GM19328 (cell line): ENCODE measurements around the gene GUSB.
"Not testable (repeated sequence)": the region's sequence is repeated elsewhere in the genome, so short reads cannot be mapped to it uniquely, and the experiment has no call there.

ENCODE experiments used
- ATAC-seq: cut with Tn5 transposase; IDR thresholded peaks from one replicate; pipeline ENCODE4 v1.9.1; 2021; ENCODE audit warnings: mild to moderate bottlenecking, moderate library complexity; ENCODE audit not compliant: unreplicated experiment

Gene GUSB

DNA sequence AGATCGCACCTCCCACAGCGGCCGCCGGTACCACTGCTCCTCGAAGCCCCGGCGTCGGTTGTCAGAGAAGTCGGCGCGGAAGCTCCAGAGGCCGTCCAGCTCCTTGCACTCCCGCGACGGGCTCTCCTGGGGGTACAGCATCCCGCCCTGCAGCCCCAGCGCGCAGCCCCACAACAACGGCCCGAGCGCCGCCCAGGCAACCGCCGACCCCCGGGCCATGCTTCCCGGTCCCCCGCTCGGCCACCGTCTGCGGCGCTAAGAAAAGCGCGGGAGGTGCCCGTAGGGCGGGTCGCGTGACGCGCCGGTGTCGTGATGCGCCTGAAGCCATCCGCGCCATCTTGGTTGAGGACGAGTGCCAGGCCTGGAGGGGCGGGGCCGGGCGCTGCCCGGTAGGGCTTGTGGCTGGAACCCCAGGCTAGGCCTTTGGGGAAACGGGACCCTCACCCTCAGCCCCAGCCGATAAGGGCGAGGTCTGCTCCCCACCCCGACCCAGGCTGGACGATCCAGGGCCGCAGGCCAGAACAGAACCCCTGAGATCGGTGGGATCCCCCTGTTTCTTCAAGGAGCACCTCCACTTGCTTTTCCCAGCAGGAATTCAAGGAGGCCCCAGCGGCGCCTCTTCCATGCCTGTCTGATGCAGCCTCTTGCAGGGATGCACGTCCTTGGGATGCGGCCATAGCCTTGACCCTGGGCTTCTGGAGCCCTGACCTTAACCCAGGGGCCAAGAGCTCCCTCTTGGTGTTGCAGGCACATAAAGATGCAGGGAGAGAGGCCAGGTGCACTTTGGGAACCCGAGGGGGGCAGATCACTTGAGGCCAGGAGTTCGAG lies at the start of gene GUSB:
TSS of gene GUSB (minus strand) at position 249 of the 828 bp plus-strand sequence. CDS start at position 219, 30 bp downstream.
- peak; percentile 73 for ATAC-seq

DNA sequence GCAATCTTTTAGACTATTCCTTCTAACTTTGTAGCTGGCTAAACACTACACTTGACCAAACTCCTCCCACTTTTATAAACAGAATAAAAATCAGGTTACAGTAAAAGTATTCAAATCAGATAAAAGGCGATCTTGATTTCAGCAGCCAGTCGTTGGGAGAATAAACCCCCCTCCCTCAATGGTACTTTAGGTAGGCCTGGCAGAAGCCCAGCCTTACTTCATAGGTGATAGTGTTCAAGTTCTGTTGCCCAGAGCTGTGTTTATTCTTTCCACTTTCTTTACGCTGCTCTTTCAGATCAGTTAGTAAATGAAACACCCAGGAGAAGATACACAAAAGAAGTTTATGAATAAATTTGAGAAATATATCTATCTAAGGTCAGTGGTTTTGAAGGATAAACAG lies 46.3 kb upstream of the GUSB start:
- not testable (repeated sequence) for ATAC-seq

DNA sequence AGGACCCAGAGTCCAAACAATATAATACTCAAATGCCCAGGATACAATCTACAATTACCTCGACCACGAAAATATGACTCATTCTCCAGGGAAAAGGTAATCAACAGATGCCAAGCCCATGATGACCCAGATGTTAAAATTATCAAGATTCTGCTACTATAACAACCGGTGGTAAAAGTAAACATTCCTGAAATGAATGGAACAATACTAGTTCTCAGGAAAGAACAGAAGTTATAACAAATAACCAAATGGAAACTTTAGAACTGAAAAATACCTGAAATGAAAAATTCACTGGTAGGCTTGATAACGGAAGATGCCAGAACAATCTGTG lies 34.1 kb upstream of the GUSB start:
- no peak for ATAC-seq

DNA sequence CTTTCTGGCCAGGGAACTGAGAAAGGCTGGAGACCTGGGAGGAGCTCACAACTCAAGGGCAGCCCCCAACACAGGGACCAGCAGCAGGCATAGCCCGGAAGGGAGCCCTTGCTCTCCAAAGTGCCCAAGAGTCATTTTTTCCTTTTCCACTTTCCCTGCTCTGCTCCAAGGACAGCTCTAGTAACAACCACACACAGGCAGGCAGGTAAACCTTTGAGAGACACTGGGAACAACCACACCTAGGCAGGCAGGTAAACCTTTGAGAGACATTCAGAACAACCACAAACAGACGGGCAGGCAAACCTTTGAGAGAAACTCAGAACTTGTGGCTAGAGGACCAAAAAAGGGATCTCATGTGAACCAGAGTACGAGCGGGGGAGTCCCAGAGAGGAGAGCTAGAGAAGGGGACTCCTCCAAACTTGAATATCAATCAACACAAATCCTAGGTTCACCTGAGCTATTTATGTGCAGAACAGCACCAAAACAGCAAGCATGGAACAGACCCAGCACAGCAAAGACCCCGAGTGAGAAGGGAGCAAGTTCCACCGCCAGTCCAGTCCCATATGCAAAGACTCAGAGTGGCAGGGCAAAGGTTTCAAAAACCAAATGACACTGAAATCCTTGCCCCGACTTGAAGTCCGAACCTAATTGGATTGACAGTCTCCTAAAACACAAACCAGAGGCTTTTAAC lies 33.6 kb upstream of the GUSB start:
- no peak for ATAC-seq

DNA sequence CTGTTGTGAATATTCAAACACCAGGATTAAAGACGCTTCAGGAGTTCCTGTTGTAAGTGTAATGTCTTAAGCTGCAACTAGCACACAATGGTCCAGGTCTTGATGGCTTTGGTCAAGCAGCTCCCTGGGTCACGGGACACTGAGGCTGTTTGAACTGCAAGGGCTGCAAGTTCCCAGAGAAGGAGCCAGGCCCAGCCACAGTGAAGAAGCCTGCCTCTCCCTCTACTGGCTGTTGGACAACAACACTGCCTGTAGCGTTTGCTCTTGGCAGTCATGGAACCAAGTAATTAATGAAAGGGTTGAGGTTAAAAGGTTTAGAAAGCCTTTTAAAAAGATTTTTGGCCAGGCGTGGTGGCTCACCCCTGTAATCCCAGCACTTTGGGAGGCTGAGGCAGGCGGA lies 31.9 kb upstream of the GUSB start:
- no peak for ATAC-seq

DNA sequence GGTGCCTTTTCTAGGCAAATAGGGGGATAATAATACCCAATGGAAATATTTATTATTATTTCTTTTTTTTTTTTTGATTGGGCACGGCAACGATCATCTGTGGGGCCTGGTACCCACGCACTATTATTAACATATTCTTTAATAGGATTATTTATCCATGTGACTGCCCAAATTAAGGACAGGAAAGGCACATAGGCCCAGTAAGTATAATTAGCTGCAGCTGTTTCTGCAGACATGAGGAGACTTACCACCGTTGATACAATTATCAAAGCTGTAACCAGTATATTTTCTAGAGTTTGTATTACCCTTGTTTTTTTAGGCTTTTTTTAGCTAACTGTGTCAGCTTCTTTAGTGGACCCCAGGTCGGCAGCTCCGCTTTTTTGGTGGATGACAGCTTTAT lies 25.2 kb upstream of the GUSB start:
- no peak for ATAC-seq

DNA sequence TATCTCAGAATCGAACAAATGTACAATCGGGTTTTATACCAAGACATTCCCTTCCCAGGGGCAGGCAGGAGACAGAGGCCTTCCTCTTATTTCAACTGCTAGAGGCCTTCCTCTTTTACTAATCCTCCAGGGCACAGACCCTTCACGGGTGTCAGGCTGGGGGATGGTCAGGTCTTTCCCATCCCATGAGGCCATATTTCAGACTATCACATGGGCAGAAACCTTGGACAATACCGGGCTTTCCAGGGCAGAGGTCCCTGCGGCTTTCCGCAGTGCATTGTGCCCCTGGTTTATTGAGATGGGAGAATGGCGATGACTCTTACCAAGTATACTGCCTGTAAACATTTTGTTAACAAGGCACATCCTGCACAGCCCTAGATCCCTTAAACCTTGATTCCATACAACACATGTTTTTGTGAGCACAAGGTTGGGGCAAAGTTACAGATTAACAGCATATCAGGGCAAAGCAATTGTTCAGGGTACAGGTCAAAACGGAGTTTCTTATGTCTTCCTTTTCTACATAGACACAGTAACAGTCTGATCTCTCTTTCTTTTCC lies 23.2 kb upstream of the GUSB start:
- not testable (repeated sequence) for ATAC-seq

DNA sequence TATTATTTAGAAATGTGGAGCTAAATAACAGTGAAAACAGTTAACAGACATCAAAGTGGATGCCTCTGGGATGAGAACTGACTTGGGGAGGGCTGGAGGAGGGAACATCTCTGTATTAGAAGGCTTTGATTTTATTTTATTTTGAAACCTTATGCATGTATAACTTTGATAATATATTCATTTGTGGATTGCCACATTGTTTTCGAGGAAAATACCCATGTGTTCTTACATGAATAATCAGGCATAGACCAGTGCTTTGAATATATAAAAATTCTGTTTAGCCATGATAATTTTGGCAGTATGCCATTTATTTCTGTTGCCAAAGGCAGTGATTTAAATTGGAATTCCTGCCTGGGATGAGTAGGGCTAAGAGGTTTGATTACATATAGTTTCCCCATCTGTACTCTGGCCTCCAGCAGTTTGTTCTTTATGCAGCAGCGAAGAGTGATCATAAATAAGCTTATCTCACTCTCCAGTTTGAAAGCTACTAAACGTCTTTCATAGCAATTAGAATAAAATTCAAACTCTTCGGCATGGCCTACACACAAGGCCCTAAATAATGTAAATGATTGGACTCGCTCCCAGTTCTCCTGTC lies 18.9 kb upstream of the GUSB start:
- not testable (repeated sequence) for ATAC-seq

DNA sequence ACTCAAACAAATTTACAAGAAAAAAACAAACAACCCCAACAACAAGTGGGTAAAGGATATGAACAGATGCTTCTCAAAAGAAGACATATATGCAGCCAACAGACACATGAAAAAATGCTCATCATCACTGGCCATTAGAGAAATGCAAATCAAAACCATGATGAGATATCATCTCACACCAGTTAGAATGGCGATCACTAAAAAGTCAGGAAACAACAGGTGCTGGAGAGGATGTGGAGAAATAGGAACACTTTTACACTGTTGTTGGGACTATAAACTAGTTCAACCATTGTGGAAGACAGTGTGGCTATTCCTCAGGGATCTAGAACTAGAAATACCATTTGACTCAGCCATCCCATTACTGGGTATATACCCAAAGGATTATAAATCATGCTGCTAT lies 13.0 kb upstream of the GUSB start:
- not testable (repeated sequence) for ATAC-seq

DNA sequence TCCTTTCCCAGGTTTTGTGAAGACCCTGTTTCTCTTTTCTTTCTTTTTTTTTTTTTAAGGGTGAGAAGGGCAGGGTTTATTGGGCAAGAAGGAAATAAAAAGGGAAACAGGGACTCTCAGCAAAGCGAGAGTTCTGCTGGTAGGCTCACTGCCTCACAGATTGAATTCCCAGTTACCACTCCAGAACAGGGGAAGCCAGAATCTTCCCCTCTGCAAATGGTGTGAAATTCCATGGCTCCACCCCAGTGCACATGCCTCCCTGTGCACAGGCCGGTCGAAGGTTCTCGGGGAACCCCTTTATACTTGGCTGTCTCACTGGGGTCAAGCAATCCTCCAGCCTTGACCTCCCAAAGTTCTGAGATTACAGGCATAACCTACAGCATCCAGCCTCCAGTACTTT lies 10.5 kb upstream of the GUSB start:
- ATAC-seq = no peak

DNA sequence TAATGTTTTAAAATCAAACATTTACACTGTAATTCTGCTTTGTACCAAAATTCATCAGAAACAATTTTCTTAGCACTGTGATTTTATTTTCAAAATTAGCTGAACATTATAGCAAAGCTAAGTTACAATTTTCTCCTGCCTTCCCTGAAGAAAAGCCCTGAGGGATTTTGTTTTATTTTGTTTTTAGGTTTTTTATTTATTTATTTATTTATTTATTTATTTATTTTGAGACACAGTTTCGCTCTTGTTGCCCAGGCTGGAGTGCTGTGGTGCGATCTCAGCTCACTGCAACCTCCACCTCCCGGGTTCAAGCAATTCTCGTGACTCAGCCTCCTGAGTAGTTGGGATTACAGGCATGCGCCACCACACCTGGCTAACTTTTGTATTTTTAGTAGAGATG lies 9.8 kb upstream of the GUSB start:
- not testable (repeated sequence) for ATAC-seq

DNA sequence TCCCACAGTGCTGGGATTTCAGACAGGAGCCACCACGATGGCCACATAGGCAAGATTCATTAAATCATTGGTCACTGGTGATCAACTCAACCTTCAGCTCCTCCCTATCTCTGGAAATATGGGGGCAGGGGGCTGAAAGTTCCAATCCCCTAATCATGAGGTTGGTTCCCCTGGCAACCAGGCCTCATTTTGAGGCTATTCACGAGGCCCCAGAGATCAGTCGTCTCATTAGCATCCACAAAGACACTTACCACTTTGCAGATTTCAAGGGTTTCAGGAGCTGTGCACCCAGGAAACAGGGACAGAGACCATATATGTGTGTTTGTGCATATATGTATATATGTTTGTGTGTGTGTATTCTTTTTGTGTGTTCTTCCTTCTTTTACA lies 7.7 kb upstream of the GUSB start:
- ATAC-seq = no peak

DNA sequence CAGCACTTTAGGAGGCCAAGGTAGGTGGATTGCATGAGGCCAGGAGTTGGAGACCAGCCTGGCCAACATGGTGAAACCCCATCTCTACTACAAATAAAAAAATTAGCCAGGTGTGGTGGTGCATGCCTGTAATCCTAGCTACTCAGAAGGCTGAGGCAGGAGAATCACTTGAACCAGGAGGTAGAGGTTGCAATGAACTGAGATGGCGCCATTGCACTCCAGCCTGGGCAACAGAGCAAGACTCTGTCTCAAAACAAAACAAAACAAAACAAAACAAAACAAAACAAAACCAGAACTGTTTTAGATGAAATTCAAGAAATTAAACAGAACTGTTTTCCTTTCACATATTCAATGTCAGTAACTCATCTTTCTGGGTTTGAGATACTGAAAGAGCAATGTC lies 6.5 kb upstream of the GUSB start:
- ATAC-seq = not testable (repeated sequence)

DNA sequence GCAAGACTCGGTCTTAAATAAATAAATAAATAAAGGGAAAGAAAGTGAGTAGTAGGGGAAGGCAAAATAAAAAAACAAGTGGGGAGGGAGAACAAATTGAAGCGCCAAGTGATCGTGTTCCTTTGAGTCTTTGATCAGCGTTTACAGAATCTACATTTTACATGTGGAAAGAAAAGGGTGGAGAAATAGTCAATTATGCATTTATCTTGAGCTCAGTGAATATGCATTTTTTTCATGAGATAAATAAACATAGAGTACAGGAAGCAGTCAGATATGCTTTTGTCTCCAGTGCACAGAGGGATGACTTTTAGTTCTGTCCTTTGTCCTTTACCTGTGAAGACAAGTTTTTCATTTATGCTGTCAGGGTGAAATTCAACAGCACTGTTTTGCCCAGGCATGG lies 6.1 kb upstream of the GUSB start:
- ATAC-seq = no peak

DNA sequence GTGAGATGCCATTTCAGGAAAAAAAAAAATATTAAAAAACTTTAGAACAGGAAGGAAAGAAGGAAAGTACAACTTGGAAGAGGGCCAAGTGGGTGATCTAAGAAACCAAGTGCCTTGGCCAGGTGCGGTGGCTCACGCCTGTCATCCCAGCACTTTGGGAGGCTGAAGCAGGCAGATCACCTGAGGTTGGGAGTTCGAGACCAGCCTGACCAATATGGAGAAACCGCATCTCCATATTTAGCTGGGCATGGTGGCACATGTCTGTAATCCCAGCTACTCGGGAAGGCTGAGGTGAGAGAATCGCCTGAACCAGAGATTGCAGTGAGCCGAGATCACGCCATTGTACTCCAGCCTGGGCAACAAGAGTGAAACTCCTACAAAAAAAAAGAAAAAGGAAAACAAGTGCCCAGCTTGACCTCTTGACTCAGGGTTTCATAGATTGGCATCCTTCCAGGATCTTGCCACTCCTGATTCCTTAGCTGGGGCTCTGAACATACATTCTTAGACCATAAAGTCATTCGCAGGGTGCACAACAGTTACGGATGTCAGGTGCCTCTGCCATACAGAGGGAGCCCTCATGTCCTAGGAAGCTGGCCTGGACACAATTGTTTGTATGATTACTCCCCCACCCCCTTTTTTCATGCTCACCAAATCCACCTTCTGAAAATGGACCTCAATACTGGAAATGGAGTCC lies 2.1 kb upstream of the GUSB start:
- ATAC-seq = no peak

DNA sequence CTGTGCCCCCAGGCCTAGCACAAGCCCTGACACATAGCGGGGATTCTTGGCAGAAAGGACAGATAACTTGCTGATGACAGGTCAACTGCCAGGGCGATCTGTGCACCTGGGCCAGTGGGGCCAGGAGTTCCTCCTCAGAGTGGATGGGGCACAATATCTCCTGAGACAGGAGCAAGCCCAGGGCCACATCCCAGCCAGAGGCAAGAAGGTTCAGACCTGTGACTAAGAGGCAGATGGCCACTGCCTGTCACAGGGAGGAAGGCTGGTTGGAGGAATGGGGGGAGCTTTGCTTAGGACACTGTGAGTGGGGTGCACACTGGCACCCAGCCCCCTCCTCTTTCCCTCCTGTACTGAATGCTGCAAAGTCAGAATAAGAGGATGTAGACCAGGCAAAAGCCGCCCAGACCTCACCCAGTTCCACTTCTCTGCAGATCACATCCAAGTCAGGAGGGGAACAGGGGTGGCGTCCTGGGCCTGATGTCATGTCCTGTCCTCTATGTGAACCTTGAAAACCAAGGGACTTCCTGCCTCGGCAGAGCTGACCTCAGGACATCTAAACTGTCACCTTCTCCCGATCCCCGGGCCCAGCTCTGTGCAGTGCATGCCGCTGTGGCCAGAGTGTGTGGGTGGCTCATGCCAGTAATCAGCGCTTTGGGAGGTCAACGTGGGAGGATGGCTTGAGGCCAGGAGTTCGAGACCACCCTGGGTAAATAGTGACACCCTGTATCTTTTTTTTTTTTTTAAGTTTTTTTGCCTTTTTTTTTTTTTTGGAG lies 1.3 kb downstream of the GUSB start:
- ATAC-seq = peak; percentile 52

DNA sequence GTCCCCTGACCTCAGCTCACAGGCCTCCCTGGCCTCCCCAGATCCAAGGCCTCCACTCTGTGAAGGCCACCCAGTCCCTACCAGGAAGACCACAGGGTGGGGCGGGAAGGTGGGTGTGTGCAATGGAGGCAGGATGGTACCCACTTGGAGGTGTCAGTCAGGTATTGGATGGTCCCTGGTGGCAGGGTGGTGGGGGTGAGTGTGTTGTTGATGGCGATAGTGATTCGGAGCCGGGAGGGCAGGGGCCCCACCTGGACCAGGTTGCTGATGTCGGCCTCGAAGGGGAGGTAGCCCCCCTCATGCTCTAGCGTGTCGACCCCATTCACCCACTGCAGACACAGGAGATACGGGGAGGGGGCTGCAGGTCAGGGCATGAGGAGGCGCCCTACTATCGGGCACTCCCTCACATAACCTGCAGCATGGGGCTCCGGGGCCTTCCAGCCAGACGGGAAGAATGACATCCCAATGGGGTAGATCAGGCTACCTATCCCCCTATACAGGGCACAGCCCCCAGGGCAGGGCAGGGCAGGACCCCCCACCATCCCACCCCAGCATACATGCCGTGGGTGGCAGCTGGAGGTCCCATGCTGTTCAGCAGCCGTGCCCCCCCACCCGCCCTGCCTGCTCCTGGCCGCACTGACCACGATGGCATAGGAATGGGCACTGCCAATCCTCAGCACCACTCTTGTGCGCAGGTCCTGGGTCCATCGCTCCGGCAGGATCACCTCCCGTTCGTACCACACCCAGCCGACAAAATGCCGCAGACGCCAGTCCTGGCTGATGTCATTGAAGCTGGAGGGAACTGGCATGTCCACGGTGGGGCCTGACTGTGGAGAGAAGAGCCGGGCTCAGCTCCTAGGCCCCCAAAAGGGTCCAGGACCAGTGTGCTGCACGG lies 2.2 kb downstream of the GUSB start:
- no peak for ATAC-seq

DNA sequence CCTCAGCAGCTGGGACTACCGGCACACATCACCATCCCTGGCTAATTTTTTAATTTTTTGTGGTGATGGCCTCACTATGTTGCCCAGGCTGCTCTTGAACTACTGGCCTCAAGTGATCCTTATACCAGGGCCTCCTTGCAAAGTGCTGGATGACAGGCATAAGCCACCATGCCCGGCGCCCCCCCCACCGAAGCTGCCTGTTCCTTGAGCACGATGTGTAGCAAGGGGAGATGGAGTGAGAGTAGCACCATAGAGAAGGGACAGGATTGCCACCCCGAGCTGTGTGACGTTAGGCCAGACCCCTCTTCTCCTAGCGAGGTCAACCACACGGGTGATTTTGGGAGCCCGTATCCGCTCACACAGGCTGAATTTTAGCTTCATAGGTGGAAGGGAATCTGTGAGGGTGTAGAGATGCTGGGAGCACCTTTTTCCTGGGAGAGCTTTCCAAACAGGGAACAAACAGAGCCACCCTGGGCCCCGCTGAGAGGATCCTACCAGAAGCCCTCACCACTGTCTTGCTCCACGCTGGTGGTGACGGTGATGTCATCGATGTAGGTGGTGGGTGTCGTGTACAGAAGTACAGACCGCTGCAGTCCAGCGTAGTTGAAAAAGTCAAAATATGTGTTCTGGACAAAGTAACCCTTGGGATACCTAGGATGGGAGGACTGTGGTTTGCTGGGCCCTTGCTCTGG lies 3.0 kb downstream of the GUSB start:
- no peak for ATAC-seq

DNA sequence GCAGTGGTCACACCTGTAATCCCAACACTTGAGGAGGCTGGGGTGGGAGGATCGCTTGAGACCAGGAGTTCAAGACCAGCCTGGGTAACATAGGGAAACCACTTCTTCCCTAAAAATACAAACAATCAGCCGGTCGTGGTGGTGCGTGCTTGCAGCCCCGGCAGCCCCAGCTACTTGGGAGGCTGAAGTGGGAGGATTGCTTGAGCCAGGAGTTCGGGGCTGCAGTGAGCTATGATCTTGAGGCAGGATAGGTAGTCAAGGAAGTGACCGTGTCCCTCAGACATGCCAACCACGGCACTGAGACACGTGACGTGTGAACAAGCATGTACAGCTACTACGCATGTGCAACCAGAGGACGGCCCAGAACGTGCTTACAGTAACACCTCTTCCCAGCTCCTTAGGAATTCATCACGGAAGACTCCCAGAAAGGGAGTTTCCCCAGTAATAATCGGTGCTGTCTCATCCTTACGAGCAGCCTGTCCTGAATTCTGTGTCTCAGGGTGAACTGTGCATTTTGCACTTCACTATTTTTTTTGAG lies 5.3 kb downstream of the GUSB start:
- ATAC-seq = no peak
